Measurements from ENCODE around the gene GAGE12E.
"Not testable (repeated sequence)": the region's sequence is repeated elsewhere in the genome, so short reads cannot be mapped to it uniquely, and the experiment has no call there.

Gene GAGE12E

DNA sequence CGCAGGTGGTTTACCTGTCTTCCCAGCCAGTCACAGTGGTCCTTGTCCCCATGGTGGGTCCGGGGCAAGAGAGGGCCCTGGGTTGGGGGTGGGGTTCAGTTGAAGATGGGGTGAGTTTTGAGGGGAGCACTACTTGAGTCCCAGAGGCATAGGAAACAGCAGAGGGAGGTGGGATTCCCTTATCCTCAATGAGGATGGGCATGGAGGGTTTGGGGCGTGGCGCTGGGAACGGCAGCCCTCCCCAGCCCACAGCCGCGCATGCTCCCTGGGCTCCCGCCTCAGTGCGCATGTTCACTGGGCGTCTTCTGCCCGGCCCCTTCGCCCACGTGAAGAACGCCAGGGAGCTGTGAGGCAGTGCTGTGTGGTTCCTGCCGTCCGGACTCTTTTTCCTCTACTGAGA, at the start of gene GAGE12E:
Gene GAGE12E, plus strand, starts transcription at position 301 of the 400 bp plus-strand sequence. CDS start 1,155 bp downstream, outside the sequence.
- in situ Hi-C loops (cut with HindIII; ENCODE audit: low sequenced_read_pairs), result not testable (repeated sequence)

- in situ Hi-C loops (cut with HindIII; ENCODE audit: low sequenced_read_pairs), result not testable (repeated sequence)
These were observed 19.2 kb upstream of the GAGE12E start, which contains the start of gene GAGE12C for GRCh38 chrX:49531877-49532276. Gene GAGE12C, plus strand, starts transcription at chrX:49532177. Its CDS starts 1,155 bp downstream, at chrX:49533332.

GRCh38 chrX:49541433-49541832, 9.7 kb upstream of the GAGE12E start, which contains the start of gene GAGE12D:
Gene GAGE12D, plus strand, starts transcription at chrX:49541733. Its CDS starts 1,155 bp downstream, at chrX:49542888.
- in situ Hi-C loops (cut with HindIII; ENCODE audit: low sequenced_read_pairs), result not testable (repeated sequence)

DNA sequence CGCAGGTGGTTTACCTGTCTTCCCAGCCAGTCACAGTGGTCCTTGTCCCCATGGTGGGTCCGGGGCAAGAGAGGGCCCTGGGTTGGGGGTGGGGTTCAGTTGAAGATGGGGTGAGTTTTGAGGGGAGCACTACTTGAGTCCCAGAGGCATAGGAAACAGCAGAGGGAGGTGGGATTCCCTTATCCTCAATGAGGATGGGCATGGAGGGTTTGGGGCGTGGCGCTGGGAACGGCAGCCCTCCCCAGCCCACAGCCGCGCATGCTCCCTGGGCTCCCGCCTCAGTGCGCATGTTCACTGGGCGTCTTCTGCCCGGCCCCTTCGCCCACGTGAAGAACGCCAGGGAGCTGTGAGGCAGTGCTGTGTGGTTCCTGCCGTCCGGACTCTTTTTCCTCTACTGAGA, 9.5 kb downstream of the GAGE12E start, which contains the start of gene GAGE12F:
Gene GAGE12F, plus strand, starts transcription at position 301 of the 400 bp plus-strand sequence. CDS start 1,155 bp downstream, outside the sequence.
- in situ Hi-C loops (cut with HindIII; ENCODE audit: low sequenced_read_pairs), result not testable (repeated sequence)

GRCh38 chrX:49568728-49569127, 17.6 kb downstream of the GAGE12E start:
- in situ Hi-C loops (cut with HindIII; ENCODE audit: low sequenced_read_pairs), result not testable (repeated sequence)

GRCh38 chrX:49569152-49569551, 18.1 kb downstream of the GAGE12E start:
- in situ Hi-C loops (cut with HindIII; ENCODE audit: low sequenced_read_pairs), result not testable (repeated sequence)

DNA sequence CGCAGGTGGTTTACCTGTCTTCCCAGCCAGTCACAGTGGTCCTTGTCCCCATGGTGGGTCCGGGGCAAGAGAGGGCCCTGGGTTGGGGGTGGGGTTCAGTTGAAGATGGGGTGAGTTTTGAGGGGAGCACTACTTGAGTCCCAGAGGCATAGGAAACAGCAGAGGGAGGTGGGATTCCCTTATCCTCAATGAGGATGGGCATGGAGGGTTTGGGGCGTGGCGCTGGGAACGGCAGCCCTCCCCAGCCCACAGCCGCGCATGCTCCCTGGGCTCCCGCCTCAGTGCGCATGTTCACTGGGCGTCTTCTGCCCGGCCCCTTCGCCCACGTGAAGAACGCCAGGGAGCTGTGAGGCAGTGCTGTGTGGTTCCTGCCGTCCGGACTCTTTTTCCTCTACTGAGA, 19.0 kb downstream of the GAGE12E start, which contains the start of gene GAGE12G:
Gene GAGE12G, plus strand, starts transcription at position 301 of the 400 bp plus-strand sequence. CDS start 1,155 bp downstream, outside the sequence.
- in situ Hi-C loops (cut with HindIII; ENCODE audit: low sequenced_read_pairs), result not testable (repeated sequence)

DNA sequence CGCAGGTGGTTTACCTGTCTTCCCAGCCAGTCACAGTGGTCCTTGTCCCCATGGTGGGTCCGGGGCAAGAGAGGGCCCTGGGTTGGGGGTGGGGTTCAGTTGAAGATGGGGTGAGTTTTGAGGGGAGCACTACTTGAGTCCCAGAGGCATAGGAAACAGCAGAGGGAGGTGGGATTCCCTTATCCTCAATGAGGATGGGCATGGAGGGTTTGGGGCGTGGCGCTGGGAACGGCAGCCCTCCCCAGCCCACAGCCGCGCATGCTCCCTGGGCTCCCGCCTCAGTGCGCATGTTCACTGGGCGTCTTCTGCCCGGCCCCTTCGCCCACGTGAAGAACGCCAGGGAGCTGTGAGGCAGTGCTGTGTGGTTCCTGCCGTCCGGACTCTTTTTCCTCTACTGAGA, 28.6 kb downstream of the GAGE12E start, which contains the start of gene GAGE12H:
Gene GAGE12H, plus strand, starts transcription at position 301 of the 400 bp plus-strand sequence. CDS start 1,155 bp downstream, outside the sequence.
- in situ Hi-C loops (cut with HindIII; ENCODE audit: low sequenced_read_pairs), result not testable (repeated sequence)

- in situ Hi-C loops (cut with HindIII; ENCODE audit: low sequenced_read_pairs), result not testable (repeated sequence)
These were observed 38.1 kb downstream of the GAGE12E start, which contains the start of gene GAGE2A for GRCh38 chrX:49589196-49589595. Gene GAGE2A, plus strand, starts transcription at chrX:49589496. Its CDS starts 1,155 bp downstream, at chrX:49590651.

- in situ Hi-C loops (cut with HindIII; ENCODE audit: low sequenced_read_pairs), result not testable (repeated sequence)
These were observed 38.8 kb downstream of the GAGE12E start for GRCh38 chrX:49589769-49590478.

DNA sequence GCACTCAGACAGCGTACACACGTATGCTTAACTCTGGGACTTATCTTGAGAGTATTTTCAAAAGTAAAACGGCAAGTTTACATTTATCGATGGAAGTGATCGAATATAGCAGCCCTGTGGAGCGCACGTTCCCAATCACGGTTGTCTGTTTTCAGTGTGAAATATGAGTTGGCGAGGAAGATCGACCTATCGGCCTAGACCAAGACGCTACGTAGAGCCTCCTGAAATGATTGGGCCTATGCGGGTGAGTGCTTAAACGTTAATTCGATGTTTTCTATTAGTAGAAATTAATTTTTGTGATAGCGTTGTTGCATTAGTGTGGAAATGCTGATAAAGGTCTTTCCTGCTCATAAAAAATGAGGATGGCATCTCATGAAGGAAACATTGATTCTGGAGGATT, 39.4 kb downstream of the GAGE12E start:
- in situ Hi-C loops (cut with HindIII; ENCODE audit: low sequenced_read_pairs), result not testable (repeated sequence)

DNA sequence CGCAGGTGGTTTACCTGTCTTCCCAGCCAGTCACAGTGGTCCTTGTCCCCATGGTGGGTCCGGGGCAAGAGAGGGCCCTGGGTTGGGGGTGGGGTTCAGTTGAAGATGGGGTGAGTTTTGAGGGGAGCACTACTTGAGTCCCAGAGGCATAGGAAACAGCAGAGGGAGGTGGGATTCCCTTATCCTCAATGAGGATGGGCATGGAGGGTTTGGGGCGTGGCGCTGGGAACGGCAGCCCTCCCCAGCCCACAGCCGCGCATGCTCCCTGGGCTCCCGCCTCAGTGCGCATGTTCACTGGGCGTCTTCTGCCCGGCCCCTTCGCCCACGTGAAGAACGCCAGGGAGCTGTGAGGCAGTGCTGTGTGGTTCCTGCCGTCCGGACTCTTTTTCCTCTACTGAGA, 47.6 kb downstream of the GAGE12E start, which contains the start of gene GAGE1:
Gene GAGE1, plus strand, starts transcription at position 301 of the 400 bp plus-strand sequence. CDS start 1,155 bp downstream, outside the sequence.
- in situ Hi-C loops (cut with HindIII; ENCODE audit: low sequenced_read_pairs), result not testable (repeated sequence)
